GM12874 (cell line): ENCODE data around the gene NUP62.

ENCODE experiments used
- TF ChIP-seq, protein P1 (sequence below): IDR thresholded peaks from 2 replicates; pipeline ENCODE4 v1.5.1; 2011; ENCODE audit warnings: low read depth, mild to moderate bottlenecking, control low read depth, low read length, moderate library complexity; ENCODE audit not compliant: insufficient read depth

Gene NUP62

DNA sequence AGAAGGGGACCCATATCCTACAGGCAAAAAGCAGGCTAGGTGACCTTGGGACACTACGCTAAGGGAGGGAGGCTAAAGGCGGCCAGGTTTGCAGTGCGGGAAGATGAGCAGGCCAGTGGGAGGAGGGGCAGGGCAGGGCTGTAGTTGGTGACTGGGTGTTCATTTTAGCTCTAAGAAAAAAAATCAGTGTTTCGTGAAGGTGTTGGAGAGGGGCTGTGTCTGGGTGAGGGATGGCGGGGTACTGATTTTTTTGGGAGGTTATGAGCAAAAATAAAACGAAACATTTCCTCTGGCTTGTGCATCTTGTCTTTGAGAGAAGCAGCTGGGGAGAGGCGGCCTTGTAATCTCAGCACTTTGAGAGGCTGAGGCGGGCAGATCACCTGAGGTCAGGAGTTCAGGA, 4.3 kb upstream of the NUP62 start:
- TF ChIP-seq, protein P1, sequence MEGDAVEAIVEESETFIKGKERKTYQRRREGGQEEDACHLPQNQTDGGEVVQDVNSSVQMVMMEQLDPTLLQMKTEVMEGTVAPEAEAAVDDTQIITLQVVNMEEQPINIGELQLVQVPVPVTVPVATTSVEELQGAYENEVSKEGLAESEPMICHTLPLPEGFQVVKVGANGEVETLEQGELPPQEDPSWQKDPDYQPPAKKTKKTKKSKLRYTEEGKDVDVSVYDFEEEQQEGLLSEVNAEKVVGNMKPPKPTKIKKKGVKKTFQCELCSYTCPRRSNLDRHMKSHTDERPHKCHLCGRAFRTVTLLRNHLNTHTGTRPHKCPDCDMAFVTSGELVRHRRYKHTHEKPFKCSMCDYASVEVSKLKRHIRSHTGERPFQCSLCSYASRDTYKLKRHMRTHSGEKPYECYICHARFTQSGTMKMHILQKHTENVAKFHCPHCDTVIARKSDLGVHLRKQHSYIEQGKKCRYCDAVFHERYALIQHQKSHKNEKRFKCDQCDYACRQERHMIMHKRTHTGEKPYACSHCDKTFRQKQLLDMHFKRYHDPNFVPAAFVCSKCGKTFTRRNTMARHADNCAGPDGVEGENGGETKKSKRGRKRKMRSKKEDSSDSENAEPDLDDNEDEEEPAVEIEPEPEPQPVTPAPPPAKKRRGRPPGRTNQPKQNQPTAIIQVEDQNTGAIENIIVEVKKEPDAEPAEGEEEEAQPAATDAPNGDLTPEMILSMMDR, result no peak

GRCh38 chr19:49932731-49933131, 3.4 kb upstream of the NUP62 start:
- TF ChIP-seq, protein P1, result no peak

DNA sequence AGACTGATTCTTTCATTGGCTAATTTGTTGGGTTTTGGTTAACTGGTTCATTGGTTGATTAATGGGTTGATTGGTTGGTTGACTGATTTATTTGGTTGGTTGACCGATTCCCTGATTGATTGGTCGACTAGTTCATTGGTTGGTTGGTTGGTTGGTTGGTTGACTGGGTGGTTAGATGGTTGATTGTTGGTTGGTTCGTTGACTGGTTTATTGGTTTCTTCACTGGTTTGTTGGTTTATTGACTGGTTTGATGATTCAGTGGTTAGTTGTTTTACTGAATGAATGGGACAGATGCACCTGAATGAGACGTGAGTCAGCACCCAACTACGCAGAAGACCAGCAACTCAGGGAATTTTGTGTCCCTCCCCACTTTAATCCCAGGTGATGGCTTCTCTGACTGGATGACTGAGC, 2.7 kb upstream of the NUP62 start:
- TF ChIP-seq, protein P1, result no peak

DNA sequence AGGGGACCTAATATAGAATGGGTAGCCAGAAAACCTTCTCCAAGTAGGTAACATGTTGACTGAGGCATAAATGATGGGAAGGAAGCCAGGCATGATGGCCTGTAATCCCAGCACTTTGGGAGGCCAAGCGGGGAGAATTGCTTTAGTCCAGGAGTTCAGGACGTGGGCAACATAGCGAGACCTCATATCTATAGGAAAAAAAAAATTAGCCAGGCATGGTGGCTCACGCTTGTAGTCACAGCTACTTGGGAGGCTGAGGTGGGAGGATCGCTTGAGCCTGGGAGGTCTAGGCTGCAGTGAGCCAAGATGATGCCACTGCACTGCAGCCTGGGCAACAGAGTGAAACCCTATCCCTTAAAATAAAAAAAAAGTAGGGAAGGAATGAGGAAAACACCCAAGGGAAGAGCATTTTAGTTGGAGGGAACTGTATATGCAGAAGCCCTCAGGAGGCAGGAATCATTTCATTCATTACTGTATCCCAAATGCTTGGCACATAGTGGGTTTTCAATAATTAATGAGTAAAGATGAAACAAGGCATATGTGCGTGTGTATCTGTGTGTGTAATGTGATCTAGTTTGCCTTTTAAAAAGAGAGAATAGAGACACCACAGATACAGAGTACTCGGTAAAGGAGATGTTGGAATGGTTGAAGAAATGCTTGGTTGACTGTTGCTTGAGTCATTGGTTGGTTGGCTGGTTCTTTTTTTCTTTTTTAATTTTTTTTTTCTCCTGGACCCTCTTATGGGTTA, 2.2 kb upstream of the NUP62 start:
- TF ChIP-seq, protein P1, result no peak

DNA sequence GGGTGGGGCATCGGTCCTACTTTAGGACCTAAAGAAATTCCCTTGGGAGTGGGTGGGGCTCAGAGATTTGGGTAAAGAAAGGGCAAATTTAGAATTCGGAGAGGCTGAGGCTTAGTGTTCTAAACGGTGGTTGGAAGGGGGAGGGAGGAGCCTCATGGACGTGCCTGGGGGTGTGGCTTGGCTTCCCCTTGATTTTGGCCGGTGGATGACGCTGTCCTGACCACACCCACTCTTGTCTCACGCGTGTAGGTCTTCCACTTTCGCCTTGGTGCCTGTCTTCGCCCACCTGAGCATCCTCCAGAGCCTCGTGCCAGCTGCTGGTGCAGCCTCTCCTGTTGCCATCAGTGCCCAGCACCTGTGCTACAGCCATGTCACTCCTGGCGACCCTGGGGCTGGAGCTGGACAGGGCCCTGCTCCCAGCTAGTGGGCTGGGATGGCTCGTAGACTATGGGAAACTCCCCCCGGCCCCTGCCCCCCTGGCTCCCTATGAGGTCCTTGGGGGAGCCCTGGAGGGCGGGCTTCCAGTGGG, 1.2 kb upstream of the NUP62 start:
- TF ChIP-seq, protein P1, result no peak

GRCh38 chr19:49929611-49930482, 543 bp upstream of the NUP62 start:
- TF ChIP-seq, protein P1, result no peak
